ENCODE results near the gene ACVR1. TPM values are rescaled to one million over a fixed set of nuclear protein-coding genes. Genes with fewer than 3 reads are reported as not detected.

The ACVR1 gene
- total and polyA plus RNA-seq, 2 of the 13 experiments (the other 11 are each of a cell fraction or from before 2014, with no cell fraction given): 2.3 to 5.4 TPM

- TF ChIP-seq ZNF276 (CRISPR knock-in tag; IDR thresholded peaks at IDR 0.05; ENCODE audit: low read depth) (no peak), ZFP41 (CRISPR knock-in tag; IDR thresholded peaks at IDR 0.05; ENCODE audit: borderline replicate concordance) (no peak), ZNF234 (CRISPR knock-in tag; conservative IDR thresholded peaks at IDR 0.05) (no peak), HES4 (CRISPR knock-in tag; IDR thresholded peaks at IDR 0.05; ENCODE audit: borderline replicate concordance) (no peak), SMAD1 (CRISPR knock-in tag; IDR thresholded peaks at IDR 0.05; ENCODE audit: borderline replicate concordance, low read depth) (no peak), ZNF710 (CRISPR knock-in tag; IDR thresholded peaks at IDR 0.05; ENCODE audit: borderline replicate concordance) (no peak), CEBPG (CRISPR knock-in tag; IDR thresholded peaks at IDR 0.05) (no peak), HNRNPK (IDR thresholded peaks at IDR 0.05; ENCODE audit: low read depth, low read length, poor library complexity, severe bottlenecking) (no peak), ZBTB2 (CRISPR knock-in tag; IDR thresholded peaks at IDR 0.05; ENCODE audit: low read depth) (no peak), TCF7 (IDR thresholded peaks at IDR 0.05; ENCODE audit: low read depth) (no peak), IRX3 (CRISPR knock-in tag; IDR thresholded peaks at IDR 0.05; ENCODE audit: borderline replicate concordance, low read depth) (no peak), SKI (IDR thresholded peaks at IDR 0.05; ENCODE audit: partially characterized antibody) (no peak), MEIS2 (CRISPR knock-in tag; IDR thresholded peaks at IDR 0.05) (no peak), ZNF33B (CRISPR knock-in tag; IDR thresholded peaks at IDR 0.05) (no peak)
- BruUV-seq (replicated peaks): no TSS peak
- FAIRE-seq (no peak), ATAC-seq (no peak), DNase-seq (ENCODE audit: low spot score) (no peak)
- Histone ChIP-seq H3K9ac (ENCODE audit: insufficient read depth, low read depth, low read length) (no peak overlapping the region), H3K36me3 (replicated peaks in 1 of 2; ENCODE audit: control insufficient read depth in 1 of 2, insufficient read depth in 2 of 2, low read length in 2 of 2) (no peaks in the 10 kb centered on the region), H3K4me3 (replicated peaks in 1 of 3; ENCODE audit: insufficient read depth in 1 of 3, low read depth in 2 of 3, low read length in 3 of 3) (no peak overlapping the region), H3K27ac (ENCODE audit: extremely low read length, insufficient read depth, low read length) (no peak overlapping the region), H3K79me2 (ENCODE audit: insufficient read depth, low read length) (no peaks in the 10 kb centered on the region), H4K20me1 (ENCODE audit: insufficient read depth, low read length) (no peaks in the 10 kb centered on the region), H3K27me3 (ENCODE audit: control insufficient read depth in 1 of 2, insufficient read depth in 2 of 2, low read length in 2 of 2) (peaks cover 0 to 20% of the 10 kb centered on the region in 2 experiments; a peak in 2 of 5 replicates), H3K4me2 (ENCODE audit: low read depth, low read length) (no peak overlapping the region), H3K9me3 (ENCODE audit: low read length) (no peaks in the 10 kb centered on the region), H2AFZ (ENCODE audit: low read length) (no peak overlapping the region), H3K4me1 (ENCODE audit: insufficient read depth, low read length) (no peaks in the 10 kb centered on the region)
- CTCF ChIA-PET (ENCODE audit: low intra/inter-chr PET ratio, low total read pairs): no interaction called here
- POLR2A ChIA-PET: no interaction called here
- intact Hi-C loops (cut with micrococcal nuclease; ENCODE audit: unreplicated experiment): no loop called here
- WGBS (ENCODE audit: low lambda C conversion rate): 5% methylated on average over 1 of the region's 1 CpG
- in situ Hi-C loops (cut with HindIII; ENCODE audit: extremely low pct_ligation_motif_present, low pct_unique_long_range_greater_than_20kb): no loop called here
These were observed 44.6 kb upstream of the ACVR1 start for GRCh38 chr2:157920736-157921135.
